Measurements from ENCODE around the gene STAT5B. TPM values are rescaled to one million over a fixed set of nuclear protein-coding genes. Genes with fewer than 3 reads are reported as not detected.
"Not testable (repeated sequence)": the region's sequence is repeated elsewhere in the genome, so short reads cannot be mapped to it uniquely, and the experiment has no call there.

Gene STAT5B
- total RNA-seq, 1 donor from 2014 or later = 23.1 TPM

- FAIRE-seq (no peak), DNase-seq (ENCODE audit: low read depth) (no peak)
- Mint-ChIP-seq H3K4me1 (ENCODE audit: low read depth, unreplicated experiment) (no peaks in the 10 kb centered on the region), H3K4me3 (ENCODE audit: unreplicated experiment) (no peak overlapping the region), H3K9me3 (ENCODE audit: unreplicated experiment) (no peaks in the 10 kb centered on the region), H3K27ac (ENCODE audit: unreplicated experiment) (no peak overlapping the region), H3K36me3 (ENCODE audit: low read depth, unreplicated experiment) (peaks cover 4% of the 10 kb centered on the region), H3K27me3 (ENCODE audit: low read depth, unreplicated experiment) (no peaks in the 10 kb centered on the region)
- Histone ChIP-seq H3K79me2 (ENCODE audit: insufficient read depth, low read length) (no peaks in the 10 kb centered on the region), H4K20me1 (ENCODE audit: insufficient read depth, low read length) (peaks cover 14% of the 10 kb centered on the region), H3K4me2 (ENCODE audit: low read length) (no peak overlapping the region), H3K4me1 (ENCODE audit: insufficient read depth, low read length) (no peaks in the 10 kb centered on the region), H3K4me3 (ENCODE audit: insufficient read depth, low read depth, low read length) (no peak overlapping the region), H3K27ac (ENCODE audit: low read depth, low read length) (no peak overlapping the region), H3K9me3 (ENCODE audit: insufficient read depth, low read depth, low read length) (no peaks in the 10 kb centered on the region), H2AFZ (ENCODE audit: low read depth, low read length) (no peak overlapping the region), H3K9ac (ENCODE audit: low read length) (no peak overlapping the region), H3K27me3 (ENCODE audit: insufficient read depth, low read length) (no peaks in the 10 kb centered on the region), H3K36me3 (ENCODE audit: insufficient read depth, low read length) (peaks cover 23% of the 10 kb centered on the region)
- peak; percentile 65 for TF ChIP-seq CTCF (IDR thresholded peaks at IDR 0.05; ENCODE audit: insufficient read depth, low read depth, low read length)
- no peak for TF ChIP-seq EZH2 (IDR thresholded peaks at IDR 0.05; ENCODE audit: insufficient read depth, low read length)
Measured at GRCh38 chr17:42221886-42222745, 54.1 kb downstream of the STAT5B start.

- peaks cover 14% of the 10 kb centered on the region for H4K20me1 ChIP-seq (ENCODE audit: insufficient read depth, low read length)
- H3K79me2 ChIP-seq (ENCODE audit: insufficient read depth, low read length); H3K27ac ChIP-seq (ENCODE audit: low read depth, low read length); FAIRE-seq; H3K27me3 ChIP-seq (ENCODE audit: insufficient read depth, low read length); H3K9me3 Mint-ChIP-seq (ENCODE audit: unreplicated experiment); H3K9me3 ChIP-seq (ENCODE audit: insufficient read depth, low read depth, low read length); H3K27ac Mint-ChIP-seq (ENCODE audit: unreplicated experiment); H3K4me1 Mint-ChIP-seq (ENCODE audit: low read depth, unreplicated experiment); H3K4me3 Mint-ChIP-seq (ENCODE audit: unreplicated experiment); DNase-seq (ENCODE audit: low read depth); H3K4me3 ChIP-seq (ENCODE audit: insufficient read depth, low read depth, low read length); H3K4me2 ChIP-seq (ENCODE audit: low read length); H3K9ac ChIP-seq (ENCODE audit: low read length); H3K4me1 ChIP-seq (ENCODE audit: insufficient read depth, low read length); H3K27me3 Mint-ChIP-seq (ENCODE audit: low read depth, unreplicated experiment); H3K36me3 Mint-ChIP-seq (ENCODE audit: low read depth, unreplicated experiment); H2AFZ ChIP-seq (ENCODE audit: low read depth, low read length): not testable (repeated sequence)
- peaks cover 39% of the 10 kb centered on the region for H3K36me3 ChIP-seq (ENCODE audit: insufficient read depth, low read length)
Measured at GRCh38 chr17:42219280-42219679, 56.9 kb downstream of the STAT5B start.

- H3K9ac ChIP-seq (ENCODE audit: low read length) = no peak overlapping the region
Measured at GRCh38 chr17:42214156-42214555, 62.0 kb downstream of the STAT5B start.

More at GRCh38 chr17:42214156-42214555, 62.0 kb downstream of the STAT5B start:
- Histone ChIP-seq H3K4me2 (ENCODE audit: low read length) (no peak overlapping the region), H4K20me1 (ENCODE audit: insufficient read depth, low read length) (no peaks in the 10 kb centered on the region), H3K9me3 (ENCODE audit: insufficient read depth, low read depth, low read length) (no peaks in the 10 kb centered on the region), H3K27me3 (ENCODE audit: insufficient read depth, low read length) (no peaks in the 10 kb centered on the region), H3K79me2 (ENCODE audit: insufficient read depth, low read length) (no peaks in the 10 kb centered on the region), H3K27ac (ENCODE audit: low read depth, low read length) (no peak overlapping the region), H2AFZ (ENCODE audit: low read depth, low read length) (no peak overlapping the region), H3K36me3 (ENCODE audit: insufficient read depth, low read length) (peaks cover 44% of the 10 kb centered on the region), H3K4me1 (ENCODE audit: insufficient read depth, low read length) (no peaks in the 10 kb centered on the region), H3K4me3 (ENCODE audit: insufficient read depth, low read depth, low read length) (no peak overlapping the region)
- Mint-ChIP-seq H3K4me1 (ENCODE audit: low read depth, unreplicated experiment) (no peaks in the 10 kb centered on the region), H3K27me3 (ENCODE audit: low read depth, unreplicated experiment) (no peaks in the 10 kb centered on the region), H3K27ac (ENCODE audit: unreplicated experiment) (no peak overlapping the region), H3K36me3 (ENCODE audit: low read depth, unreplicated experiment) (peaks cover 9% of the 10 kb centered on the region), H3K4me3 (ENCODE audit: unreplicated experiment) (no peak overlapping the region), H3K9me3 (ENCODE audit: unreplicated experiment) (no peaks in the 10 kb centered on the region)
- FAIRE-seq (no peak), DNase-seq (ENCODE audit: low read depth) (no peak)
- TF ChIP-seq EZH2 (IDR thresholded peaks at IDR 0.05; ENCODE audit: insufficient read depth, low read length) = no peak
- no peak for TF ChIP-seq CTCF (IDR thresholded peaks at IDR 0.05; ENCODE audit: insufficient read depth, low read depth, low read length)

Data from astrocyte (in vitro differentiated cells and primary cell).